Measurements from ENCODE around the gene SRGAP3.

SRGAP3 gene

GRCh38 chr3:9015250-9015649 lies 234.2 kb downstream of the SRGAP3 start:
- DNase-seq (ENCODE audit: low read depth): no peak

GRCh38 chr3:9013782-9014563 lies 235.5 kb downstream of the SRGAP3 start:
- no peak for DNase-seq (ENCODE audit: low read depth)

GRCh38 chr3:9012521-9012920 lies 236.9 kb downstream of the SRGAP3 start:
- DNase-seq (ENCODE audit: low read depth): no peak

GRCh38 chr3:9009976-9010545 lies 239.4 kb downstream of the SRGAP3 start:
- no peak for DNase-seq (ENCODE audit: low read depth)

GRCh38 chr3:9008550-9009255 lies 240.7 kb downstream of the SRGAP3 start:
- no peak for DNase-seq (ENCODE audit: low read depth)

GRCh38 chr3:9007928-9008327 lies 241.5 kb downstream of the SRGAP3 start:
- no peak for DNase-seq (ENCODE audit: low read depth)

GRCh38 chr3:9007213-9007612 lies 242.2 kb downstream of the SRGAP3 start:
- no peak for DNase-seq (ENCODE audit: low read depth)

- DNase-seq (ENCODE audit: low read depth): no peak
Measured at GRCh38 chr3:9000041-9000440, 249.4 kb downstream of the SRGAP3 start.

- no peak for DNase-seq (ENCODE audit: low read depth)
Measured at GRCh38 chr3:8997151-8997550, 252.3 kb downstream of the SRGAP3 start.

GRCh38 chr3:8996681-8997121 lies 252.7 kb downstream of the SRGAP3 start:
- no peak for DNase-seq (ENCODE audit: low read depth)

GRCh38 chr3:8996216-8996615 lies 253.2 kb downstream of the SRGAP3 start:
- no peak for DNase-seq (ENCODE audit: low read depth)

- no peak for DNase-seq (ENCODE audit: low read depth)
Measured at GRCh38 chr3:8994226-8994625, 255.2 kb downstream of the SRGAP3 start.

- DNase-seq (ENCODE audit: low read depth): no peak
Measured at GRCh38 chr3:8993331-8993730, 256.1 kb downstream of the SRGAP3 start.

GRCh38 chr3:8992854-8993253 lies 256.6 kb downstream of the SRGAP3 start:
- DNase-seq (ENCODE audit: low read depth): no peak

- DNase-seq (ENCODE audit: low read depth): no peak
Measured at GRCh38 chr3:8992199-8992598, 257.2 kb downstream of the SRGAP3 start.

- no peak for DNase-seq (ENCODE audit: low read depth)
Measured at GRCh38 chr3:8990266-8991215, 258.9 kb downstream of the SRGAP3 start.

- no peak for DNase-seq (ENCODE audit: low read depth)
Measured at GRCh38 chr3:8988791-8989558, 260.5 kb downstream of the SRGAP3 start.

- no peak for DNase-seq (ENCODE audit: low read depth)
Measured at GRCh38 chr3:8988384-8988655, 261.1 kb downstream of the SRGAP3 start.

GRCh38 chr3:8987645-8988383 lies 261.6 kb downstream of the SRGAP3 start:
- DNase-seq (ENCODE audit: low read depth): no peak

- no peak for DNase-seq (ENCODE audit: low read depth)
Measured at GRCh38 chr3:8987226-8987625, 262.2 kb downstream of the SRGAP3 start.

GRCh38 chr3:8986741-8987140 lies 262.7 kb downstream of the SRGAP3 start:
- no peak for DNase-seq (ENCODE audit: low read depth)

Measured in activated gamma-delta T cell treated with anti-CD3 and anti-CD28 coated beads, Interleukin-2, amount 50 U/mL, for 16 hours (primary cell).